Sciatic nerve (tissue), 2 donors: ENCODE measurements around the gene S100A16. TPM values are rescaled to one million over a fixed set of nuclear protein-coding genes. Genes with fewer than 3 reads are reported as not detected.
"Not testable (repeated sequence)": the region's sequence is repeated elsewhere in the genome, so short reads cannot be mapped to it uniquely, and the experiment has no call there.

Source experiments
- ATAC-seq: fragments of 200-7000 bp; cut with Tn5 transposase; one replicate; pipeline ENCODE4 v1.9.1; 2020; ENCODE audit warnings: mild to moderate bottlenecking, moderate library complexity
- DNase-seq: peaks from one replicate; pipeline ENCODE4 v3.0.0-alpha.2; 2020; ENCODE audit warnings: low spot score
- intact Hi-C: fragments of 100-400 bp; cut with DNase I; formaldehyde crosslinking; loops from one replicate; pipeline ENCODE4 v1.14.2; 2022
- total RNA-seq: library from RNA; stranded (reverse); fragmentation: NEBNext Ultra II Directional; extraction: Animal tissue kit (Norgen Biotek cat#: 25700); gene quantifications from one replicate; pipeline ENCODE4 v1.2.1, GENCODE V29; 2021
- donor health status: DM: no; HTN: no; CAD: no.
- donor health status: DM: no; HTN: no; CAD: no.

Gene S100A16
- total RNA-seq, 1 donor from 2014 or later = 58.4 TPM

GRCh38 chr1:153640213-153640612 is 27.3 kb upstream of the S100A16 start:
- DNase-seq, intact Hi-C loops, ATAC-seq: not testable (repeated sequence)

GRCh38 chr1:153639280-153639679 is 26.3 kb upstream of the S100A16 start:
- DNase-seq = no peak
- ATAC-seq = no peak
- intact Hi-C loops = no loop called here

GRCh38 chr1:153638261-153638660 is 25.3 kb upstream of the S100A16 start:
- DNase-seq (peak; percentile 36), ATAC-seq (no peak)
- intact Hi-C loops = no loop called here

GRCh38 chr1:153636312-153636711 is 23.4 kb upstream of the S100A16 start:
- ATAC-seq (no peak), DNase-seq (peak; percentile 48)
- intact Hi-C loops = no loop called here

GRCh38 chr1:153635872-153636271 is 22.9 kb upstream of the S100A16 start:
- no peak for DNase-seq
- intact Hi-C loops = no loop called here
- ATAC-seq = no peak

- ATAC-seq = peak; percentile 98
- intact Hi-C loops = no loop called here
Observed at GRCh38 chr1:153633754-153634665, 21.1 kb upstream of the S100A16 start, which contains the start of gene CHTOP. CHTOP (plus strand) TSS chr1:153634066; CDS start chr1:153636589, 2,523 bp downstream.

GRCh38 chr1:153633161-153633753 is 20.3 kb upstream of the S100A16 start:
- DNase-seq = no peak
- intact Hi-C loops = no loop called here
- peak; percentile 67 for ATAC-seq

More at GRCh38 chr1:153633754-153634665, 21.1 kb upstream of the S100A16 start, which contains the start of gene CHTOP:
- DNase-seq = peak; percentile 98

- DNase-seq (no peak), ATAC-seq (no peak)
- intact Hi-C loops = no loop called here
Observed at GRCh38 chr1:153631047-153632022, 18.4 kb upstream of the S100A16 start.

GRCh38 chr1:153630384-153630783 is 17.4 kb upstream of the S100A16 start:
- DNase-seq (peak; percentile 54), ATAC-seq (no peak)
- intact Hi-C loops = no loop called here

- intact Hi-C loops = no loop called here
- ATAC-seq (no peak), DNase-seq (peak; percentile 55)
Observed at GRCh38 chr1:153629971-153630370, 17.0 kb upstream of the S100A16 start.

GRCh38 chr1:153629343-153629665 is 16.4 kb upstream of the S100A16 start:
- intact Hi-C loops = no loop called here
- ATAC-seq (no peak), DNase-seq (peak; percentile 42)

- no peak for ATAC-seq
- intact Hi-C loops = no loop called here
- peak; percentile 55 for DNase-seq
Observed at GRCh38 chr1:153628638-153629342, 15.9 kb upstream of the S100A16 start.

GRCh38 chr1:153627715-153628626 is 15.0 kb upstream of the S100A16 start, which contains the start of gene S100A1:
S100A1 (plus strand) TSS chr1:153628434; CDS start chr1:153630522, 2,088 bp downstream.
- DNase-seq (peak; percentile 72), ATAC-seq (peak; percentile 42)

GRCh38 chr1:153626904-153627714 is 14.2 kb upstream of the S100A16 start, which contains the start of gene S100A13:
S100A13 (minus strand) TSS chr1:153627505; CDS start chr1:153626472, 1,033 bp downstream.
- intact Hi-C loops = no loop called here
- ATAC-seq (peak; percentile 86), DNase-seq (peak; percentile 87)

More at GRCh38 chr1:153627715-153628626, 15.0 kb upstream of the S100A16 start, which contains the start of gene S100A1:
- intact Hi-C loops = no loop called here

GRCh38 chr1:153626477-153626903 is 13.6 kb upstream of the S100A16 start:
- intact Hi-C loops = no loop called here
- ATAC-seq = peak; percentile 4
- DNase-seq = no peak

- intact Hi-C loops = no loop called here
- no peak for ATAC-seq
- DNase-seq = no peak
Observed at GRCh38 chr1:153624965-153625611, 12.2 kb upstream of the S100A16 start.
